H1 (cell line): Measurements from ENCODE around the gene ZBTB8B. TPM values are rescaled to one million over a fixed set of nuclear protein-coding genes. Genes with fewer than 3 reads are reported as not detected.

ENCODE experiments used
- CTCF ChIA-PET: fragments of 300-600 bp; sonication (Branson Sonifier 250); formaldehyde crosslinking; loops from one replicate; lab custom pipeline; 2021; ENCODE audit not compliant: partially characterized antibody; lab: Charles Lee
- POLR2A ChIA-PET: fragments of 300-600 bp; sonication (Branson Sonifier 250); formaldehyde crosslinking; loops from one replicate; lab custom pipeline; 2021; ENCODE audit warnings: inconsistent platforms; ENCODE audit not compliant: partially characterized antibody; lab: Charles Lee
- DNase-seq, 2 experiments: peaks; one replicate each; pipeline versions ENCODE4 v3.0.0 to v3.0.0-alpha.2; 2010 to 2022; ENCODE audit warnings: low spot score in 2 of 2, low read depth in 1 of 2, mixed read lengths in 1 of 2
- FAIRE-seq: peaks from 2 replicates; lab custom pipeline; 2011; peaks lifted over from hg19 to GRCh38; lab: Jason Lieb, UNC
- H2AFZ ChIP-seq: 2 replicates; pipeline ENCODE4 v1.8.1; 2012; ENCODE audit warnings: low read length, inconsistent platforms
- H2AK5ac ChIP-seq: 2 replicates; pipeline ENCODE4 v1.6.1; 2013; ENCODE audit warnings: low read depth, low read length
- H2BK120ac ChIP-seq: replicated peaks from 2 replicates; pipeline ENCODE3; 2013; ENCODE audit warnings: low read depth, low read length, inconsistent platforms
- H2BK12ac ChIP-seq: 2 replicates; pipeline ENCODE4 v1.6.1; 2013; ENCODE audit warnings: low read depth, low read length
- H2BK15ac ChIP-seq: 2 replicates; pipeline ENCODE4 v1.6.1; 2013; ENCODE audit warnings: low read length
- H2BK20ac ChIP-seq: 2 replicates; pipeline ENCODE4 v1.6.1; 2013; ENCODE audit warnings: low read length
- H2BK5ac ChIP-seq: 2 replicates; pipeline ENCODE4 v1.6.1; 2013; ENCODE audit warnings: low read depth, low read length
- H3K14ac ChIP-seq: 2 replicates; pipeline ENCODE4 v1.6.1; 2013; ENCODE audit warnings: inconsistent platforms; ENCODE audit not compliant: insufficient read length
- H3K18ac ChIP-seq: 2 replicates; pipeline ENCODE4 v1.6.1; 2013; ENCODE audit warnings: low read length; ENCODE audit errors: extremely low read depth
- H3K23ac ChIP-seq: 2 replicates; pipeline ENCODE4 v1.6.1; 2013; ENCODE audit warnings: inconsistent platforms; ENCODE audit not compliant: insufficient read length
- H3K23me2 ChIP-seq: 2 replicates; pipeline ENCODE4 v1.6.1; 2013; ENCODE audit warnings: low read depth, low read length
- H3K27ac ChIP-seq: 2 replicates; pipeline ENCODE4 v1.6.1; 2011; ENCODE audit warnings: low read depth, low read length, inconsistent platforms
- H3K27me3 ChIP-seq, 4 experiments: replicated peaks in 1 of 4; 1 replicate in 1 of 4; 2 replicates in 3 of 4; pipeline versions ENCODE4 v1.6.1 to v1.8.1; 2011 to 2013; ENCODE audit warnings: low read length in 3 of 4, mild to moderate bottlenecking in 3 of 4, inconsistent platforms in 2 of 4, mixed read lengths in 2 of 4, moderate library complexity in 1 of 4; ENCODE audit not compliant: control insufficient read depth in 3 of 4, insufficient read depth in 3 of 4; ENCODE audit errors: extremely low read depth in 1 of 4
- H3K36me3 ChIP-seq, 4 experiments: 2 replicates each; pipeline versions ENCODE4 v1.6.1 to v1.8.1; 2011 to 2013; ENCODE audit warnings: mild to moderate bottlenecking in 4 of 4, low read length in 3 of 4, moderate library complexity in 2 of 4, control low read depth in 1 of 4, inconsistent platforms in 1 of 4; ENCODE audit not compliant: insufficient read depth in 4 of 4, control insufficient read depth in 2 of 4
- H3K4ac ChIP-seq: replicated peaks from 2 replicates; pipeline ENCODE3; 2013; ENCODE audit warnings: low read length, low read depth, mixed read lengths, inconsistent platforms; ENCODE audit not compliant: insufficient read length
- H3K4me1 ChIP-seq, 4 experiments: replicated peaks in 1 of 4; 1 replicate in 1 of 4; 2 replicates in 3 of 4; pipeline versions ENCODE4 v1.6.1 to v1.8.1; 2011 to 2013; ENCODE audit warnings: low read length in 3 of 4, inconsistent platforms in 2 of 4, mixed read lengths in 1 of 4; ENCODE audit not compliant: insufficient read depth in 4 of 4, control insufficient read depth in 3 of 4
- H3K4me2 ChIP-seq, 2 experiments: 2 replicates each; pipeline versions ENCODE4 v1.6.1 to v1.8.1; 2011 to 2013; ENCODE audit warnings: low read depth in 2 of 2, low read length in 2 of 2, control low read depth in 1 of 2, inconsistent platforms in 1 of 2, mild to moderate bottlenecking in 1 of 2; ENCODE audit not compliant: insufficient read depth in 1 of 2
- H3K4me3 ChIP-seq, 4 experiments: fragments of 200-600, 300-600 bp in 1 of 4; sonication (generic), shearing (Covaris generic), sonication (Bioruptor Twin) in 1 of 4; 2 replicates each; pipeline versions ENCODE4 v1.5.1 to v1.8.1; 2011 to 2016; ENCODE audit warnings: low read length in 4 of 4, low read depth in 3 of 4, control low read depth in 2 of 4, inconsistent platforms in 2 of 4, mild to moderate bottlenecking in 2 of 4, mixed read lengths in 1 of 4, moderate library complexity in 1 of 4; ENCODE audit not compliant: insufficient read depth in 2 of 4; ENCODE audit errors: extremely low read depth in 1 of 4
- H3K56ac ChIP-seq: replicated peaks from 2 replicates; pipeline ENCODE3; 2013; ENCODE audit warnings: low read depth, mild to moderate bottlenecking, mixed read lengths, low read length, inconsistent platforms; ENCODE audit not compliant: insufficient read length
- H3K79me1 ChIP-seq: 2 replicates; pipeline ENCODE4 v1.6.1; 2013; ENCODE audit warnings: low read depth, low read length, control low read depth
- H3K79me2 ChIP-seq, 2 experiments: 2 replicates each; pipeline versions ENCODE4 v1.6.1 to v1.8.1; 2012 to 2013; ENCODE audit warnings: low read length in 2 of 2, mild to moderate bottlenecking in 2 of 2, inconsistent platforms in 1 of 2; ENCODE audit not compliant: insufficient read depth in 2 of 2, control insufficient read depth in 1 of 2
- H3K9ac ChIP-seq, 4 experiments: replicated peaks in 1 of 4; 1 replicate in 1 of 4; 2 replicates in 3 of 4; pipeline versions ENCODE4 v1.6.1 to v1.8.1; 2011 to 2013; ENCODE audit warnings: low read depth in 3 of 4, low read length in 3 of 4, control low read depth in 2 of 4, mild to moderate bottlenecking in 2 of 4, moderate library complexity in 2 of 4, inconsistent platforms in 1 of 4; ENCODE audit errors: extremely low read depth in 1 of 4
- H3K9me3 ChIP-seq, 2 experiments: 2 replicates each; pipeline versions ENCODE4 v1.6.1 to v1.8.1; 2012 to 2013; ENCODE audit warnings: mild to moderate bottlenecking in 2 of 2, moderate library complexity in 2 of 2, control low read depth in 1 of 2, inconsistent platforms in 1 of 2, low read depth in 1 of 2, low read length in 1 of 2, mixed read lengths in 1 of 2; ENCODE audit not compliant: insufficient read depth in 2 of 2
- H4K20me1 ChIP-seq, 2 experiments: replicated peaks in 1 of 2; 2 replicates each; pipeline versions ENCODE3 to v1.8.1; 2011 to 2013; ENCODE audit warnings: inconsistent platforms in 2 of 2, low read length in 2 of 2, mild to moderate bottlenecking in 1 of 2; ENCODE audit not compliant: insufficient read depth in 2 of 2, control insufficient read depth in 1 of 2
- H4K5ac ChIP-seq: 2 replicates; pipeline ENCODE4 v1.6.1; 2013; ENCODE audit warnings: low read length, low read depth, mixed read lengths, inconsistent platforms; ENCODE audit not compliant: insufficient read length
- H4K8ac ChIP-seq: 2 replicates; pipeline ENCODE4 v1.8.0; 2013; ENCODE audit warnings: mild to moderate bottlenecking, moderate library complexity, low read length, inconsistent platforms; ENCODE audit not compliant: insufficient read depth; ENCODE audit errors: extremely low read depth
- H4K91ac ChIP-seq: replicated peaks from 2 replicates; pipeline ENCODE3; 2013; ENCODE audit warnings: low read length, mixed read lengths, inconsistent platforms; ENCODE audit not compliant: insufficient read length
- CREB1 ChIP-seq: IDR thresholded peaks from 2 replicates; pipeline ENCODE4 v1.6.1; 2012; ENCODE audit warnings: inconsistent platforms
- FOSL1 ChIP-seq: IDR thresholded peaks from 2 replicates; pipeline ENCODE4 v1.6.1; 2011; ENCODE audit warnings: mild to moderate bottlenecking, low read depth, low read length, moderate library complexity; ENCODE audit not compliant: insufficient read depth
- GABPA ChIP-seq: IDR thresholded peaks from 2 replicates; pipeline ENCODE4 v1.6.1; 2011; ENCODE audit warnings: mild to moderate bottlenecking, low read length, moderate library complexity, borderline replicate concordance; ENCODE audit not compliant: insufficient read depth
- NRF1 ChIP-seq: IDR thresholded peaks from 2 replicates; pipeline ENCODE4 v1.6.1; 2011; ENCODE audit warnings: mild to moderate bottlenecking, low read depth, low read length, improper control_type of control experiment
- RXRA ChIP-seq: IDR thresholded peaks from 2 replicates; pipeline ENCODE4 v1.6.1; 2011; ENCODE audit warnings: low read depth, mild to moderate bottlenecking, low read length, moderate library complexity; ENCODE audit not compliant: insufficient read depth
- SIRT6 ChIP-seq: IDR thresholded peaks from one replicate; pipeline ENCODE4 v1.7.1; 2012; ENCODE audit warnings: low read length, inconsistent platforms
- SP1 ChIP-seq: IDR thresholded peaks from 2 replicates; pipeline ENCODE4 v1.6.1; 2011; ENCODE audit warnings: low read depth, low read length
- TEAD4 ChIP-seq: IDR thresholded peaks from 2 replicates; pipeline ENCODE4 v1.6.1; 2012; ENCODE audit warnings: low read depth, low read length, inconsistent platforms, mixed read lengths
- WGBS, 2 experiments: shearing (Covaris generic) in 1 of 2; methylation state at CpG; one replicate each; pipeline versions ENCODE4 v1.1.6 to v1.1.7; 2013 to 2015; ENCODE audit warnings: low lambda C conversion rate in 2 of 2, mixed read lengths in 2 of 2, inconsistent platforms in 1 of 2, low coverage in 1 of 2, missing lambda C conversion rate in 1 of 2; ENCODE audit not compliant: insufficient replicate concordance in 2 of 2, insufficient coverage in 1 of 2, insufficient read length in 1 of 2; ENCODE audit errors: extremely low coverage in 1 of 2, missing lambda C conversion rate in 1 of 2; 5-methylcytosine and 5-hydroxymethylcytosine counted together
- polyA plus RNA-seq, 7 experiments: library from polyadenylated mRNA; depleted of rRNA in 3 of 7; stranded (reverse) in 5 of 7; unstranded in 2 of 7; fragments of >200 nt in 5 of 7; fragments of 200-250 nt in 2 of 7; gene quantifications; 1 replicate in 5 of 7; 2 replicates in 1 of 7; 4 replicates in 1 of 7; pipeline versions ENCODE4 v1.2.1 to v1.2.3, GENCODE V29; 2011 to 2013; ENCODE audit warnings: missing spikeins in 2 of 7, mixed read lengths in 2 of 7
- total RNA-seq: library from RNA; stranded (reverse); fragmentation: NEBNext Ultra II Directional; extraction: Animal tissue kit (Norgen Biotek cat#: 25700); gene quantifications from 2 replicates; pipeline ENCODE4 v1.2.1, GENCODE V29; 2021
- TF ChIP-seq, protein P1 (sequence below): IDR thresholded peaks from 2 replicates; pipeline ENCODE4 v1.6.1; 2012; ENCODE audit warnings: inconsistent platforms
- TF ChIP-seq, protein P2 (sequence below), 3 experiments: IDR thresholded peaks; 1 replicate in 2 of 3; 2 replicates in 1 of 3; pipeline versions ENCODE4 v1.5.1 to v1.6.1; 2011; ENCODE audit warnings: low read length in 3 of 3, mild to moderate bottlenecking in 3 of 3, inconsistent platforms in 2 of 3, low read depth in 1 of 3, moderate library complexity in 1 of 3; ENCODE audit not compliant: insufficient read depth in 1 of 3; ENCODE audit errors: control extremely low read depth in 1 of 3

The ZBTB8B gene
- total and polyA plus RNA-seq, 2 of the 8 experiments (the other 6 are each of a cell fraction or from before 2014, with no cell fraction given), result 1.3 to 3.7 TPM

GRCh38 chr1:32503153-32503552 is 38.3 kb downstream of the ZBTB8B start:
- CTCF ChIA-PET, result interaction anchor here (0.7 kb wide), 1 partner anchor 103 kb away, joined by 3 read pairs; no protein-coding TSS in a partner anchor

More at GRCh38 chr1:32503153-32503552, 38.3 kb downstream of the ZBTB8B start:
- no peak overlapping the region for H3K4me3 ChIP-seq
- no peak overlapping the region for H2BK20ac ChIP-seq
- TF ChIP-seq SP1 (no peak), NRF1 (no peak), RXRA (no peak), CREB1 (no peak), FOSL1 (no peak), GABPA (no peak), SIRT6 (no peak), TEAD4 (no peak)
- TF ChIP-seq, protein P1, sequence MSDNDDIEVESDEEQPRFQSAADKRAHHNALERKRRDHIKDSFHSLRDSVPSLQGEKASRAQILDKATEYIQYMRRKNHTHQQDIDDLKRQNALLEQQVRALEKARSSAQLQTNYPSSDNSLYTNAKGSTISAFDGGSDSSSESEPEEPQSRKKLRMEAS, result no peak
- TF ChIP-seq, protein P2, sequence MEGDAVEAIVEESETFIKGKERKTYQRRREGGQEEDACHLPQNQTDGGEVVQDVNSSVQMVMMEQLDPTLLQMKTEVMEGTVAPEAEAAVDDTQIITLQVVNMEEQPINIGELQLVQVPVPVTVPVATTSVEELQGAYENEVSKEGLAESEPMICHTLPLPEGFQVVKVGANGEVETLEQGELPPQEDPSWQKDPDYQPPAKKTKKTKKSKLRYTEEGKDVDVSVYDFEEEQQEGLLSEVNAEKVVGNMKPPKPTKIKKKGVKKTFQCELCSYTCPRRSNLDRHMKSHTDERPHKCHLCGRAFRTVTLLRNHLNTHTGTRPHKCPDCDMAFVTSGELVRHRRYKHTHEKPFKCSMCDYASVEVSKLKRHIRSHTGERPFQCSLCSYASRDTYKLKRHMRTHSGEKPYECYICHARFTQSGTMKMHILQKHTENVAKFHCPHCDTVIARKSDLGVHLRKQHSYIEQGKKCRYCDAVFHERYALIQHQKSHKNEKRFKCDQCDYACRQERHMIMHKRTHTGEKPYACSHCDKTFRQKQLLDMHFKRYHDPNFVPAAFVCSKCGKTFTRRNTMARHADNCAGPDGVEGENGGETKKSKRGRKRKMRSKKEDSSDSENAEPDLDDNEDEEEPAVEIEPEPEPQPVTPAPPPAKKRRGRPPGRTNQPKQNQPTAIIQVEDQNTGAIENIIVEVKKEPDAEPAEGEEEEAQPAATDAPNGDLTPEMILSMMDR (IDR thresholded peaks at IDR 0.05; ENCODE audit: control extremely low read depth in 1 of 3, insufficient read depth in 1 of 3, low read depth in 1 of 3, low read length in 3 of 3), result no peak
- H2BK15ac ChIP-seq, result no peak overlapping the region
- no peak overlapping the region for H2BK120ac ChIP-seq
- POLR2A ChIA-PET, result interaction anchor here (0.9 kb wide), 1 partner anchor 17 kb away, joined by 3 read pairs; no protein-coding TSS in a partner anchor
- no peak overlapping the region for H3K27ac ChIP-seq
- H3K56ac ChIP-seq, result no peak overlapping the region
- H2BK5ac ChIP-seq, result no peak overlapping the region
- DNase-seq (no peak), FAIRE-seq (no peak)
- no peak overlapping the region for H3K9ac ChIP-seq
- H3K23me2 ChIP-seq, result peaks cover 5% of the 10 kb centered on the region; the same call in 1 of the 2 replicates
- H3K18ac ChIP-seq, result no peak overlapping the region
- no peak overlapping the region for H2BK12ac ChIP-seq
- no peaks in the 10 kb centered on the region for H4K20me1 ChIP-seq
- H3K23ac ChIP-seq, result no peak overlapping the region
- 91% methylated on average over 7 of the region's 7 CpGs; no CpG with 5 or more reads in 1 of the 2 experiments for WGBS, 2 experiments
- no peaks in the 10 kb centered on the region for H3K79me2 ChIP-seq
- no peak overlapping the region for H3K14ac ChIP-seq
- no peak overlapping the region for H4K5ac ChIP-seq
- H3K36me3 ChIP-seq, result no peaks in the 10 kb centered on the region
- no peak overlapping the region for H4K91ac ChIP-seq
- no peaks in the 10 kb centered on the region for H3K27me3 ChIP-seq
- H3K79me1 ChIP-seq, result no peaks in the 10 kb centered on the region
- no peak overlapping the region for H2AK5ac ChIP-seq
- H3K4ac ChIP-seq, result no peak overlapping the region
- H3K4me2 ChIP-seq, result no peak overlapping the region
- H2AFZ ChIP-seq, result no peak overlapping the region
- peaks cover 3 to 5% (median 3%) of the 10 kb centered on the region in 4 experiments; a peak in 5 of 7 replicates for H3K4me1 ChIP-seq
- H3K9me3 ChIP-seq, result no peaks in the 10 kb centered on the region
- no peak overlapping the region for H4K8ac ChIP-seq
